Hepatocyte (in vitro differentiated cells): ENCODE results near the gene PTPN5.

Experiments
- CTCF ChIP-seq: fragments of 200-600 bp; sonication (generic); IDR thresholded peaks from 2 replicates; pipeline ENCODE4 v1.5.1; 2016; ENCODE audit warnings: antibody characterized with exemption, mild to moderate bottlenecking; ENCODE audit not compliant: poor library complexity
- EZH2 ChIP-seq: fragments of 200-600 bp; sonication (generic); IDR thresholded peaks from 2 replicates; pipeline ENCODE4 v1.6.1; 2016; ENCODE audit warnings: antibody characterized with exemption, mild to moderate bottlenecking, borderline replicate concordance

DNA sequence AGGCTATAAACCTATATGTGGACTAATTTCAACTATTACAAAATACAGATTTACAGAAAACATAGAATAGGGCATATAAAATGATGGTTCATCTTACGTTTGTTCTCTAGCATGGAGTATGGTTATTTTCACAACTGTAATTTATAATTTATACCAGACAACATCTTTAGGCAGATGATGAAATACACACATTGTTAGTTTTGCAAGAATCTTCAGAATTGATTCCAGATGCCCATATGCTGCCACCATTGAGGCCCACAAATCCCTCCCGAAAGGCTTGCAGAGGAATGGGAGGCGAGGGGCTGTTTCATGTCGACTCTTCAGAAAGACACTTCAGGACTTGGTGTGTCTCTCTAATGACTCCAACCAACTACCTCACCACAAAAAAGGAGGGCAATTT, 6.2 kb downstream of the PTPN5 start:
- no peak for TF ChIP-seq EZH2
- TF ChIP-seq CTCF: no peak
